Measurements from ENCODE around the gene SCYGR7.

The SCYGR7 gene

DNA sequence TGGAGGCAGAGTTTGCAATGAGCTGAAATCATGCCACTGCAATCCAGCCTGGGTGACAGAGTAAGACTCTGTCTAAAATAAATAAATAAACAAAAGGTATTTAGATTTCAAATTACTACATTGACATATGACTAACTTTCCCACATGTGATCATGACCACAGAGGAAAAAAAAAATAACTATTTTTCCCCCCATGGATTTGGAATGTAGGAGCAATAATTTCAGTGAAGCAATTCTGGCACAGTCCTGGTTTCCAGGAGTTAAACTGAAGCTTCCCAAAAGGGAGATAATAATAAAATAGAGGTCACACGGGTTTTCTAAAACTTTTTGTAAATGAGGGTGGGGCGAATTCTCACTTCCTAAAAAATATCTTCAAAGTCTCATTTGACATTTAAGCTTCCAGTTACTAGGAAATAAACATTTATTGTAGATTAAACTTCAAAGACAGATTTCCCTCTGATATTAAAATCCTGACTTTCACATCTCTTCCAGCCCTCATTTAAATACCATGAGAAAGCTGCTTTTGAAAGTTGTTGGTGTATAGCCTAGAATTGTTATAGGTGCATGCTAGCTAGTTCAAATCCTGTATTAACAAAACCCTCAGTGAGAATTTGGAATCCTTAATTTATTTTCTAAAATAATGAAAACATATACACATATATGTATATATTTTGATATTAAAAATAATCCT lies 31.0 kb upstream of the SCYGR7 start:
- no peak overlapping the region for H2AFZ ChIP-seq (ENCODE audit: low read length)

DNA sequence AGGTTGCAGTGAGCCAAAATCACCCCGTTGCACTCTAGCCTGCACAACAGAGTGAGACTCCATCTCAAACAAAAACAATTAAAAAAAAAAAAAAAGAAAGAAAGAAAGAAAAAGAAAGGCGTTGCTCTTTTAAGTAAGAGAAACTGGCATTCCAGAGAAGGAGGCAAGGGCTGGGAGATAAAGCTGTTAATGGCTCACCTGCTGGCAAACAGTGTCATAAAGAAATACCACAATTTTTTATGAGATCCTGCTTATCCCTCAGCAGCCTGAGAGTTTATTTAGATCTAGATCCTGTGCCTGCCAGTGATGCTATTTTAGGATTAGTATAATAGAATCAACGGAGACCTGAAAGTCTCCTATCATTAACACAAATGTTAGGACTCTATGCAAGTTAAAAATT lies 26.6 kb upstream of the SCYGR7 start:
- Histone ChIP-seq H3K27me3 (ENCODE audit: insufficient read depth, low read length, poor library complexity, severe bottlenecking) (no peaks in the 10 kb centered on the region), H3K4me3 (ENCODE audit: low read length, poor library complexity, severe bottlenecking) (no peak overlapping the region), H3K9me3 (ENCODE audit: insufficient read depth, low read depth, low read length) (no peaks in the 10 kb centered on the region), H3F3A (ENCODE audit: low read depth) (no peaks in the 10 kb centered on the region), H3K36me3 (ENCODE audit: insufficient read depth, low read length) (no peaks in the 10 kb centered on the region), H3K79me2 (ENCODE audit: insufficient read depth, low read length) (no peaks in the 10 kb centered on the region), H3K4me2 (ENCODE audit: low read depth, low read length, poor library complexity, severe bottlenecking) (no peak overlapping the region), H3K4me1 (ENCODE audit: insufficient read depth, low read length, poor library complexity, severe bottlenecking) (no peaks in the 10 kb centered on the region), H3K9me2 (replicated peaks; ENCODE audit: low read depth, low read length) (no peaks in the 10 kb centered on the region), H2AFZ (ENCODE audit: low read length) (no peak overlapping the region), H4K20me1 (ENCODE audit: insufficient read depth, low read length, poor library complexity, severe bottlenecking) (no peaks in the 10 kb centered on the region), H3K9ac (ENCODE audit: low read depth, low read length, poor library complexity, severe bottlenecking) (no peak overlapping the region)
- TF ChIP-seq, protein P1, sequence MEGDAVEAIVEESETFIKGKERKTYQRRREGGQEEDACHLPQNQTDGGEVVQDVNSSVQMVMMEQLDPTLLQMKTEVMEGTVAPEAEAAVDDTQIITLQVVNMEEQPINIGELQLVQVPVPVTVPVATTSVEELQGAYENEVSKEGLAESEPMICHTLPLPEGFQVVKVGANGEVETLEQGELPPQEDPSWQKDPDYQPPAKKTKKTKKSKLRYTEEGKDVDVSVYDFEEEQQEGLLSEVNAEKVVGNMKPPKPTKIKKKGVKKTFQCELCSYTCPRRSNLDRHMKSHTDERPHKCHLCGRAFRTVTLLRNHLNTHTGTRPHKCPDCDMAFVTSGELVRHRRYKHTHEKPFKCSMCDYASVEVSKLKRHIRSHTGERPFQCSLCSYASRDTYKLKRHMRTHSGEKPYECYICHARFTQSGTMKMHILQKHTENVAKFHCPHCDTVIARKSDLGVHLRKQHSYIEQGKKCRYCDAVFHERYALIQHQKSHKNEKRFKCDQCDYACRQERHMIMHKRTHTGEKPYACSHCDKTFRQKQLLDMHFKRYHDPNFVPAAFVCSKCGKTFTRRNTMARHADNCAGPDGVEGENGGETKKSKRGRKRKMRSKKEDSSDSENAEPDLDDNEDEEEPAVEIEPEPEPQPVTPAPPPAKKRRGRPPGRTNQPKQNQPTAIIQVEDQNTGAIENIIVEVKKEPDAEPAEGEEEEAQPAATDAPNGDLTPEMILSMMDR (conservative IDR thresholded peaks at IDR 0.05; ENCODE audit: low read length): no peak

More for the DNA sequence above, 31.0 kb upstream of the SCYGR7 start:
- Histone ChIP-seq H3K79me2 (ENCODE audit: insufficient read depth, low read length) (no peaks in the 10 kb centered on the region), H3K9ac (ENCODE audit: low read depth, low read length, poor library complexity, severe bottlenecking) (no peak overlapping the region), H3K4me1 (ENCODE audit: insufficient read depth, low read length, poor library complexity, severe bottlenecking) (no peaks in the 10 kb centered on the region), H3K9me2 (replicated peaks; ENCODE audit: low read depth, low read length) (no peaks in the 10 kb centered on the region), H3F3A (ENCODE audit: low read depth) (no peaks in the 10 kb centered on the region), H3K36me3 (ENCODE audit: insufficient read depth, low read length) (no peaks in the 10 kb centered on the region), H3K27me3 (ENCODE audit: insufficient read depth, low read length, poor library complexity, severe bottlenecking) (no peaks in the 10 kb centered on the region), H3K4me2 (ENCODE audit: low read depth, low read length, poor library complexity, severe bottlenecking) (no peak overlapping the region), H3K4me3 (ENCODE audit: low read length, poor library complexity, severe bottlenecking) (no peak overlapping the region), H4K20me1 (ENCODE audit: insufficient read depth, low read length, poor library complexity, severe bottlenecking) (no peaks in the 10 kb centered on the region), H3K9me3 (ENCODE audit: insufficient read depth, low read depth, low read length) (no peaks in the 10 kb centered on the region)
- TF ChIP-seq, protein P1 (conservative IDR thresholded peaks at IDR 0.05; ENCODE audit: low read length): no peak
- TF ChIP-seq EZH2phosphoT487 (IDR thresholded peaks at IDR 0.05; ENCODE audit: borderline replicate concordance): no peak

DNA sequence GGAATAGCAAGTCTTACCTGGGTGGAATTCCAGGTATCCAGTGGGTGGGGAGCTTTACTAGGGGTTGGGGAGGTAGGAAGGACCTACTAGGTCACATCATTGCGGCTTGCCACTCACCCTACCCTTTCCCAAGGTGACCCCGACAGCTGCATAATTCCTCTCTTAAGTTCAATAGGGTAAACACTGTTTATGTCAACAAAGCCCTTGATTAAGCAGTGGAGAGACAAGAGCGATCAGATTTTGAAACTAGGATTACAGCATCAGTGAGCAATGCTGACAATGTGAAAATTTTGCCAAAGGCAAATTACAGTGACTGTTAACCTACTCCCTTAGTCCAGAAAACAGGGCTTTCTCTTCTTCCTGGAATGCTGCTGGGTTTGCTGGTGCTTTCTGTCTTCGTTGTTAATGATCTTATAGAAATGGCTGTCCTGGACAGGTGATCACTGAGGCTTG lies 24.8 kb upstream of the SCYGR7 start:
- Histone ChIP-seq H3K9ac (ENCODE audit: low read depth, low read length, poor library complexity, severe bottlenecking) (no peak overlapping the region), H3K27me3 (ENCODE audit: insufficient read depth, low read length, poor library complexity, severe bottlenecking) (no peaks in the 10 kb centered on the region), H3K9me2 (replicated peaks; ENCODE audit: low read depth, low read length) (no peaks in the 10 kb centered on the region), H3K9me3 (ENCODE audit: insufficient read depth, low read depth, low read length) (no peaks in the 10 kb centered on the region), H3K4me1 (ENCODE audit: insufficient read depth, low read length, poor library complexity, severe bottlenecking) (no peaks in the 10 kb centered on the region), H3K4me2 (ENCODE audit: low read depth, low read length, poor library complexity, severe bottlenecking) (no peak overlapping the region), H3K79me2 (ENCODE audit: insufficient read depth, low read length) (no peaks in the 10 kb centered on the region), H3K4me3 (ENCODE audit: low read length, poor library complexity, severe bottlenecking) (no peak overlapping the region), H3K36me3 (ENCODE audit: insufficient read depth, low read length) (no peaks in the 10 kb centered on the region), H4K20me1 (ENCODE audit: insufficient read depth, low read length, poor library complexity, severe bottlenecking) (no peaks in the 10 kb centered on the region), H3F3A (ENCODE audit: low read depth) (no peaks in the 10 kb centered on the region), H2AFZ (ENCODE audit: low read length) (no peak overlapping the region)
- TF ChIP-seq, protein P1 (conservative IDR thresholded peaks at IDR 0.05; ENCODE audit: low read length): no peak
- no peak for TF ChIP-seq EZH2phosphoT487 (IDR thresholded peaks at IDR 0.05; ENCODE audit: borderline replicate concordance)
